ENCODE data around the gene TTC5.
"Not testable (repeated sequence)": the region's sequence is repeated elsewhere in the genome, so short reads cannot be mapped to it uniquely, and the experiment has no call there.

TTC5 gene

GRCh38 chr14:20305265-20306078, at the start of gene TTC5:
TSS of gene TTC5 (minus strand) at chr14:20305951. CDS start at chr14:20305937, 14 bp downstream.
- peak; percentile 90 for DNase-seq

GRCh38 chr14:20350860-20351259, 45.1 kb upstream of the TTC5 start:
- no peak for DNase-seq

- DNase-seq = no peak
Observed at GRCh38 chr14:20350282-20350681, 44.5 kb upstream of the TTC5 start.

- DNase-seq = no peak
Observed at GRCh38 chr14:20347747-20348146, 42.0 kb upstream of the TTC5 start.

GRCh38 chr14:20346713-20347112, 41.0 kb upstream of the TTC5 start:
- DNase-seq = no peak

GRCh38 chr14:20345366-20345765, 39.6 kb upstream of the TTC5 start:
- DNase-seq = no peak

- no peak for DNase-seq
Observed at GRCh38 chr14:20343862-20344220, 38.1 kb upstream of the TTC5 start.

- peak; percentile 80 for DNase-seq
Observed at GRCh38 chr14:20343092-20343861, 37.5 kb upstream of the TTC5 start, which contains the start of gene PARP2. TSS of gene PARP2 (plus strand) at chr14:20343635. CDS start at chr14:20343642, 7 bp downstream.

- no peak for DNase-seq
Observed at GRCh38 chr14:20341646-20342045, 35.9 kb upstream of the TTC5 start.

- DNase-seq = not testable (repeated sequence)
Observed at GRCh38 chr14:20341032-20341431, 35.3 kb upstream of the TTC5 start.

GRCh38 chr14:20334017-20334416, 28.3 kb upstream of the TTC5 start:
- no peak for DNase-seq

- DNase-seq = no peak
Observed at GRCh38 chr14:20333494-20333841, 27.7 kb upstream of the TTC5 start.

GRCh38 chr14:20332788-20333493, 27.2 kb upstream of the TTC5 start, which contains the start of gene CCNB1IP1:
TSS of gene CCNB1IP1 (minus strand) at chr14:20333279. CDS start at chr14:20316523, 16,756 bp downstream.
- DNase-seq = peak; percentile 38

- DNase-seq = no peak
Observed at GRCh38 chr14:20332431-20332787, 26.7 kb upstream of the TTC5 start.

GRCh38 chr14:20331053-20331613, 25.4 kb upstream of the TTC5 start:
- no peak for DNase-seq

- no peak for DNase-seq
Observed at GRCh38 chr14:20329355-20329754, 23.6 kb upstream of the TTC5 start.

GRCh38 chr14:20328705-20329104, 23.0 kb upstream of the TTC5 start:
- DNase-seq = no peak

- peak; percentile 19 for DNase-seq
Observed at GRCh38 chr14:20327005-20327869, 21.5 kb upstream of the TTC5 start.

GRCh38 chr14:20317720-20318119, 12.0 kb upstream of the TTC5 start:
- no peak for DNase-seq

GRCh38 chr14:20314026-20314425, 8.3 kb upstream of the TTC5 start:
- no peak for DNase-seq

GRCh38 chr14:20306079-20306423, 300 bp upstream of the TTC5 start:
- DNase-seq = no peak

GRCh38 chr14:20302042-20302755, 3.6 kb downstream of the TTC5 start:
- no peak for DNase-seq
